ENCODE measurements around the gene CDK5RAP3. TPM values are rescaled to one million over a fixed set of nuclear protein-coding genes. Genes with fewer than 3 reads are reported as not detected.

Gene CDK5RAP3
- total RNA-seq, 1 experiment from 2014 or later: 149 TPM

DNA sequence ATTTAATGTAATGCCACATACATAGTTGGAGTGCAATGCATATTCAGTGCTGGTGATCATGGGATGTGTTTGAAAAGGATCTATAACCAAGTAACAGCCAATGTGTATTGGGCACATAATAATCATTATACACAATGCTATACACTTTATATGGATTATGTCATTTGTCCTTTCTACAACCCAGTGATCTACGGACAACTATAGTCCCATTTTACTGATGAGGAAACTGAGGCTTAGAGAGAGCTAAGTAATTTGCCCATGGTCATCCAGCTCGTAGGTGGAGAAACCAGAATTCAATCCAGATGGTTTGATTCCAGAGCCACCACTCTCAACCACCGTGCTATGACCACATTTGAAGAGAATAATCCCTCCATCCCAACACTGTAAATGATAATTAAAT is 39.3 kb downstream of the CDK5RAP3 start:
- Histone ChIP-seq H4K5ac (ENCODE audit: insufficient read length, low read depth, low read length) (no peak overlapping the region), H3K56ac (ENCODE audit: insufficient read length, low read depth, low read length) (no peak overlapping the region), H2BK120ac (ENCODE audit: low read depth, low read length, poor library complexity, severe bottlenecking) (no peak overlapping the region), H3T11ph (ENCODE audit: low read length) (no peak overlapping the region), H3K9ac (ENCODE audit: extremely low read depth, insufficient read length, low read length) (no peak overlapping the region), H2AFZ (ENCODE audit: low read length) (no peak overlapping the region), H4K20me1 (ENCODE audit: control insufficient read depth, insufficient read depth, insufficient read length) (no peaks in the 10 kb centered on the region), H3K9me3 (ENCODE audit: control insufficient read depth, low read depth, low read length) (no peaks in the 10 kb centered on the region), H3K79me1 (ENCODE audit: insufficient read depth, low read depth, low read length, poor library complexity, severe bottlenecking) (no peaks in the 10 kb centered on the region), H3K4ac (ENCODE audit: low read depth, low read length) (no peak overlapping the region), H3K18ac (ENCODE audit: insufficient read length, low read depth, low read length) (no peak overlapping the region), H3K27ac (ENCODE audit: insufficient read length, low read depth, low read length) (no peak overlapping the region), H4K91ac (ENCODE audit: insufficient read length, low read depth, low read length) (no peak overlapping the region), H3K14ac (ENCODE audit: insufficient read depth, low read length) (no peak overlapping the region), H2BK20ac (ENCODE audit: low read depth, low read length, poor library complexity, severe bottlenecking) (no peak overlapping the region), H2AK5ac (ENCODE audit: insufficient read length, low read length) (no peak overlapping the region), H3K23ac (ENCODE audit: insufficient read length, low read depth, low read length) (no peak overlapping the region), H3K4me1 (ENCODE audit: insufficient read depth, low read length) (peaks cover 1% of the 10 kb centered on the region; the same call in 1 of the 2 replicates), H2BK5ac (ENCODE audit: insufficient read length, low read length) (no peak overlapping the region), H3K23me2 (ENCODE audit: insufficient read length, low read depth, low read length, poor library complexity, severe bottlenecking) (peaks cover 9% of the 10 kb centered on the region), H3K27me3 (ENCODE audit: insufficient read depth, low read length) (no peaks in the 10 kb centered on the region; the same call in 1 of the 2 replicates), H3K79me2 (ENCODE audit: insufficient read depth, low read length) (no peaks in the 10 kb centered on the region), H2BK15ac (ENCODE audit: low read depth, low read length) (no peak overlapping the region), H2BK12ac (ENCODE audit: insufficient read length, low read depth, low read length) (no peak overlapping the region), H4K8ac (replicated peaks; ENCODE audit: insufficient read length, low read depth, low read length) (no peak overlapping the region), H3K4me2 (ENCODE audit: insufficient read depth, insufficient read length, low read length) (no peak overlapping the region)
- Mint-ChIP-seq H3K4me1 (peaks cover 48 to 52% of the 10 kb centered on the region in 2 experiments), H3K27ac (no peak overlapping the region), H3K36me3 (ENCODE audit: insufficient read depth in 1 of 3, low read depth in 3 of 3) (peaks cover 0 to 4% (median 0%) of the 10 kb centered on the region in 3 experiments; a peak in 2 of 7 replicates), H3K27me3 (ENCODE audit: low read depth) (peaks cover 28% of the 10 kb centered on the region), H3K9me3 (peaks cover 0 to 3% of the 10 kb centered on the region in 2 experiments; a peak in 1 of 5 replicates), H3K4me3 (no peak overlapping the region)
- no peak for TF ChIP-seq CTCF (conservative IDR thresholded peaks at IDR 0.05)
- no peak for DNase-seq
- WGBS (ENCODE audit: extremely low coverage, insufficient read length, low lambda C conversion rate): no CpG with 5 or more reads among the region's 3 CpGs
